Measurements from ENCODE around the gene MPPED2.

Gene MPPED2

GRCh38 chr11:30414806-30415205 is 171.3 kb downstream of the MPPED2 start:
- DNase-seq (ENCODE audit: low read depth in 3 of 3), result no peak

DNA sequence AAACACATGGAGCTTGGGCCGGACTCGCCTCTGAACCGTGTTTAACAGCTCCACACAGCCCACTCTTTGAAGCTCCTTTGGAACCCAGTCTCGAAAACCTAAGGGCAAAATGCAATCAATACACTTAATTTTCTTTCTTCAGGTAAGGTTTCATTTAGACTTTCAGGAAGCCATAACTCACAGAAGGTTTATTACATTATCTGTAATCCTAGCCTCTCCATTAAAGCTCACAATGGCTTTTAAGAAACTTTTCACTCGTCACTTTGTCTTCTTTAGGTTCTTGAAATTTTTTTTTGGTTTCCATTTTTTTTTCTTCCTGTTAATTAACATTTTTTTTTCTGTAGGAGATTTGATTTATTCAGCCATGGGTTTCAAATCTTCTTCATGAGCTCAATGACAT is 171.9 kb downstream of the MPPED2 start:
- DNase-seq (ENCODE audit: low read depth in 3 of 3), result no peak

GRCh38 chr11:30412509-30412908 is 173.6 kb downstream of the MPPED2 start:
- no peak for DNase-seq (ENCODE audit: low read depth in 3 of 3)

DNA sequence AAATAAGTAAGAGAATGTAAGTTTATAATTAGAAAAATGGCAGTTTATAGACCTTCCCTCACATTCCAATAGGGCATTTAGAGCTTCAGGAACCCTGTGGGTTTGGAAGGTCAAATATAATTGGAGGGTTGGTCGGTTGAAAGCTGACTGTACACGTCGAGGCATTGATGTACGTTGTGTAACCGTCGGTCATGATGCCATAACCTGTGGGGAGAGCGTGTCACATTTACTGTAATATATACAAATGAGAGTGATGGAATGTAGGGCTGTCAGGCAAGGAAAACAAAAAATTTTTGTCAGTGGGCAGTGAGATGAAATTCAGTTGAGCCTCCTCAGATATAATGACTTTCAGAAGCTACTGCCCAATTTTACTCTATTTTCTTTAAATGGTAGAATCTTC is 174.8 kb downstream of the MPPED2 start:
- no peak for DNase-seq (ENCODE audit: low read depth in 3 of 3)

GRCh38 chr11:30406978-30407762 is 179.0 kb downstream of the MPPED2 start:
- DNase-seq (ENCODE audit: low read depth in 3 of 3), result no peak

DNA sequence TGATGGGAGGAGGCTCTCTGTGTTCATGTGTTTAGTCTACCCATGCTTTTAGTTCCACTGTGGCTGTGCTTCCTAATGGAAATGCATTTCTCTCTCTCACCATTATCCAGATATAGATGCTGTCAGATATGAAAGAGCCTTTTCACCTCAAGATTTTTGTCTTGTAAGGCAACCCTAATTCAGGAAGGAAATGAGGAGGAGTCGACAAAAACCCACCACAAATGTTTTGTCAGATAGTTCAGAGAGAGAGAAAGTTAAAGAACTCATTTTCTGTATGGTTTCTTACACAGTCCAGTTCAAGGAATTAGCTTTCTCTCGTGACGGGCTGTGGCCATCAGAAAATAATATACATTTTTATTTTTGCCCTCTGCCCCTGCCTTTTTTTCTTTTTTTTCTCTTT is 180.8 kb downstream of the MPPED2 start:
- DNase-seq (ENCODE audit: low read depth in 3 of 3), result no peak

DNA sequence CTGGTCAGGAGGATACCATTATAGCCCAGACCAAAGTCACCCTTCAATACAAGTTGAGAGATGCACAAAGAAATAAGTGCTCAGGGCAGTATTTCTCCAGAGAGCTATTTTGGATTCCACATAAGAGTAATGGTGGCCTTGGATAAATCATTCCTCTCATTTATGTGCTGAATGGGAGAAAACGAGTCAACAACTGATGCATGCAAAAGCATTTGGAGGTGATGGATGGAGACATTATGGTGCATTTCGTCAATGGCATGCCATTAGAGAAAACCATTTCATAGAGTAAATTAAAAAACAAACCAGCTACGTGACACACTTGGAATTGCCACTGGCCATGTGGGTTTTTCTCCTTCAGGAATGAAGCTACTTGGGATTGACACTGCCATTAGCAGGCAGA is 182.0 kb downstream of the MPPED2 start:
- DNase-seq (ENCODE audit: low read depth in 3 of 3), result no peak

- no peak for DNase-seq (ENCODE audit: low read depth in 3 of 3)
Measured at GRCh38 chr11:30395751-30396150, 190.4 kb downstream of the MPPED2 start.

GRCh38 chr11:30393012-30393411 is 193.1 kb downstream of the MPPED2 start:
- DNase-seq (ENCODE audit: low read depth in 3 of 3), result no peak

DNA sequence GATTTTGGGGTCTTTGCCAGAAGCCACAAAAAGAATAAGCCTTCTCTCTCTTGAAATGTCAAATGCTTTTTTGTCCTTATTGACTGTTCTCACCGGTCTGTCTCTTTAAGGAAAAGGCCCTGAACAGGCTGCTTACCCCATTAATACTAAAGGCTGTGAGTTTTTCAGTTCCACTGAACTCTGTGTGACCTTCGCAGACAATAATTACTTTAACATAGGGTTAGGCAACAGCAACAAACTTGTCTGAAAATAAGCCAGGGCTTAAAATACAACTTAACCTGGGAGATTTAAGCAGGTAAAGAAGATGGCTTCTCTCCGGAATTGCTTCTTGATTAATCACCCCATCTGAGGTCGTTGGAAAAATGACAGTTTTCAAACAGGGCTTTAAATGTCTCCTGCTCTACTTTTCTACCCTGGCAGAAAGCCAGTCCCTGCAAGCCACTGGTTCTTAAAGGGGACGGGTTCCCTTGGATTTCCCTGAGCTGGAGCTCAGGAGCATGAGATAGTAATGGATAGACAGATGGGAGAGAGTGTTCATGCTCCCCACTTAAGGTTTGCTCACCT is 193.8 kb downstream of the MPPED2 start:
- no peak for DNase-seq (ENCODE audit: low read depth in 3 of 3)

DNA sequence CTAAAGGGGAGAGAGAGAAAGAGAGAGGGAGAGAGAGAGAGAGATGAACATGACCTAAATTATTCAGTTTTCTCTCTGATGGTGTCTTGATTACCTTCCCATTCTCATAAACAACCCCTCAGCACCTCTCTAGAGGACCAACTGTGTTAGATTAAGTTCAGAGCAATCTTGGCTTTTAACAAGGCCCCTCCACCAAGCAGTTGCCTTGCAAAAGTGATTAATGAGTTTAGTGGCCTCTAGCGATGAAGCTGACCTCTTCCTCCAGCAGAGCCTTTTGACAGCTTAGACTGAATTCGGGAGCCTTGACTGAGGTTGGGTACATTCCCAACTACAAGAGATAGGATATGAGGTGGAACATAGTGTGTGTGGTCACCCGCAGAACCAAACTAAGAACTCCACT is 197.2 kb downstream of the MPPED2 start:
- no peak for DNase-seq (ENCODE audit: low read depth in 3 of 3)

- DNase-seq (ENCODE audit: low read depth in 3 of 3), result no peak
Measured at GRCh38 chr11:30387891-30388861, 198.0 kb downstream of the MPPED2 start.

- no peak for DNase-seq (ENCODE audit: low read depth in 3 of 3)
Measured at GRCh38 chr11:30381879-30382278, 204.3 kb downstream of the MPPED2 start.

- DNase-seq (ENCODE audit: low read depth in 3 of 3), result no peak
Measured at GRCh38 chr11:30380846-30381245, 205.3 kb downstream of the MPPED2 start.

- DNase-seq (ENCODE audit: low read depth in 3 of 3), result no peak
Measured at GRCh38 chr11:30377347-30377746, 208.8 kb downstream of the MPPED2 start.

DNA sequence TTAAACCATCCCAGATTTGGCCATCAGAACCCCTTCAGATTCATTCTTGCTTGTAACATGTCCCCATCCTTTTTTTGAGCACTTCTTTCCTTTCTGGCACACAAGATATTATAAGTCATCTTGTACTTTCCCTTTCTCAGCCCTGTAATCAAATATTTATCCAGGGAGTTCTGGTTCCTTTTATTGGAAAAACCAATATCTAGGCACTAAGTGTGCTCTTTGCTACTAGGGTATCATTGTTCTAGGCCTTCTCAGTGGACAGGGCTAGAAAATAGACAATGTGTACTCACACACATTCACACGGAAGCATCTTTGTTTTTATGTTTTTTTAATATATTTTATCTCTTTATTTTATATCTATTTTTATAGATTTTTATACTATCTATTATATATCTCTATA is 216.0 kb downstream of the MPPED2 start:
- no peak for DNase-seq (ENCODE audit: low read depth in 3 of 3)

DNA sequence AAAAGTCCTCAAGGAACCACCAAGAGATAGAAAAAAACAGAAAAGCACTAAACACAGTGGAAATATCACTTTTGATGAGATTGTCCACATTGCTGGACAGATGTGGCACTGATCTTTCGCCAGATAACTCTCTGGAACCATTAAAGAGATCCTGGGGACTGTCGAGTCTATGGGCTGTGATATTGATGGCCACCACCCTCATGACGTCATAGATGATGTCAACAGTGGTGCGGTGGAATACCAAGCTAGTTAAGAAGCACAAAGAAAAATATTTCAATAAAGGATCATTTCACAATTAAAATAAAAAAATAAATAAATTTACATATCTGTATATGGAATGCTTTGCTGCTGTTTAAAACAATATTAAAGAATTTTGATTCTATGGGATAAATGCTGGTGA is 217.8 kb downstream of the MPPED2 start:
- DNase-seq (ENCODE audit: low read depth in 3 of 3), result no peak

DNA sequence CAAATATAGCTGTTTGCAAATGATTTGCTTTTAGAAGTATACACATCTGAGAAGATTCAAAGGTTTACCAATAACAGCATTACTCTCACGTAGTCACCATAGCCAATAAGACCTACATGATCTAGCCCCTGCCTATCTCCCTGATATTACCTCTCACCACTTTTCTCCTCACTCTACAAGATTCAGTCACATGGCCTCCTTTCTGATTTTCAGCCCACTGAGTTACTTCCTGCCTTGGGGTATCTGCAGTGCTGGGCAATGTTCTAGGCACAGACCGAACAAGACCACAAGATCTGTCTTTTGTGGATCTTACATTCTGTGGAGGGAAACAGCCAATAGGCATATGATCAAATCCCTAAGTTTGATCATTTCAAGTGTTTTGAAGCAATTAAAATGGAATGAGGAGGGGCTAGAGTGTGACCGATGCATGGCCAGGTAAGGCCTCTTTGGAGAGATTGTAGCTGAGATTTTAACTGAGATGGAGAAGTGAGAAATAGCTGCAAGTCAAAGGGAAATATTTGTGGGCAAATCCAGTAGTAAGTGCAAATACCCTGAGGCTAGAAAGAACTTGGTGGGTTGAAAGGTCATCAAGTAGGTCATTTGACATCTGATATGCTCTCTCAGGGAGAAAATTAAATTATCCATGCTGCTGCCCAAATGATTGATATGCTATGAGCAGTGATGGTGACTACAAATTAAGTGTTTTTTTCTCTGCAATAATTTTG is 220.2 kb downstream of the MPPED2 start:
- DNase-seq (ENCODE audit: low read depth in 3 of 3), result no peak

DNA sequence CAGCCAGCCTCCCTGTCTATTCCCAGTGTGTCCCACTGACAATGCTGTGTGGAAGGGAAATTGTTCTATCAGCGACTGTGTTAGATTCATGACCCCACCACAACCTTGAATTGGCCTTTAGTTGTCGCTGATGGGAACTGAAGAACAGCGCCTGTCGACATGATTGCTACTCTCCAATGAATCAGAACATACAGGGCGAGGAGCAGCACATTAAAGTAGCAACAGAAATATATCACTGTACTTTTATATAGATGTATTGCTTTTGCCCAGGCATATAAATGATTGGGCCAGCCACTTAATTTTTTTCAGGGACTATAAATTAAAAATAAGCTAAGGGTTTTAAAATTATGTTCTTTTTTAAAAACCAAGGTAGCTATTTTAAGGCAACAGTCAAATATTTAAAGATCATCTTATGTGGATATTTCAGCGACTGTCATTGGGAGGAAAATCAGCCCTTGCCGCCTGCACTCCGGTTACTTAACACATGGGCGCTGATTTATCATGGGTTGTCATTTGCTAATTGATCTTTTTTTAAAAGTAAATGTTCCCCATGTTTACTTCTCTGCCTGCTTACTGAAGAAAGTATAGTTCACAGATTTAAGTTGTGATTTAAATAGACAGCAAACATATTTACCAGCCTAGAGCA is 221.2 kb downstream of the MPPED2 start:
- DNase-seq (ENCODE audit: low read depth in 3 of 3), result no peak

- DNase-seq (ENCODE audit: low read depth in 3 of 3), result no peak
Measured at GRCh38 chr11:30364139-30364836, 221.9 kb downstream of the MPPED2 start.

DNA sequence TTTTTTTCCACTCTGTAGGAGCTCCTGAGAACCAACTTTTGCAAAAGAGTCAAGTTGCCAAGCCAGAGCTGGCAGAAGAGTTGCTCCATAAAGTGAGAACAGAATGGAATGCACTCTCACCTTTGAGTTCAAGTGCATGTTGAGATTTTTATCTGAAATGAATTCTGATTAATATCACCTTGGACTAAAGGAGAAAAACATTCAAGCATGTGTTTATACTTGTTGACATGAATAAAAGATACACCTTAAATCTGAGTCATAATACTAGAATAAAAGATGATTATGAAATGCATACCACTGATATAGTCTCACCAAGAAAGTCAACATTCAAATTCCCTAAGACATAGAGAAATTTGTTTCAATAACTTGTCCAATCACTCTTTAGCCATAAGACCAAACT is 225.4 kb downstream of the MPPED2 start:
- DNase-seq (ENCODE audit: low read depth in 3 of 3), result no peak

All from stimulated activated CD4-positive, alpha-beta T cell treated with anti-CD3 and anti-CD28 coated beads, TNF-alpha, amount 100 ng/mL, for 4 hours (primary cell).